Breast epithelium (tissue), 3 donors: ENCODE measurements around the gene TMCC1.

ENCODE experiments used
- CTCF ChIP-seq, 3 donors: fragments of 450-650 bp; IDR thresholded peaks; one replicate each; pipeline ENCODE4 v1.5.1; 2016 to 2017; ENCODE audit warnings: antibody characterized with exemption in 3 of 3, mild to moderate bottlenecking in 3 of 3, moderate library complexity in 3 of 3
- POLR2A ChIP-seq: fragments of 450-650 bp; IDR thresholded peaks from one replicate; pipeline ENCODE4 v1.6.1; 2016; ENCODE audit warnings: antibody characterized with exemption, mild to moderate bottlenecking, moderate library complexity
- POLR2AphosphoS5 ChIP-seq, 3 donors: sonication (generic); formaldehyde crosslinking; IDR thresholded peaks; one replicate each; pipeline ENCODE4 v1.6.1; 2017; ENCODE audit warnings: antibody characterized with exemption in 3 of 3

GRCh38 chr3:129605203-129605921, 288.1 kb downstream of the TMCC1 start:
- no peak for TF ChIP-seq POLR2A
- TF ChIP-seq CTCF (IDR thresholded peaks at IDR 0.05) = peak in 1 of 3 donors; percentile 6
- peak in 1 of 3 donors; percentile 15 for TF ChIP-seq POLR2AphosphoS5 (IDR thresholded peaks at IDR 0.05)
